Stimulated activated memory B cell treated with anti-CD40 and anti-IgM and Interleukin-4, amounts not matched to agents 10 μg/mL and 1 μg/mL and 100 μg/mL, for 72 hours (primary cell): ENCODE data around the gene CACNA2D3.

Source experiments
- ATAC-seq: fragments of 150-1000 bp; cut with Tn5 transposase; 2 replicates; pipeline ENCODE4 v1.10.0; 2021
- H3K27ac Mint-ChIP-seq: one replicate; pipeline ENCODE4 v1.8.0; 2022; ENCODE audit warnings: mild to moderate bottlenecking, mixed read lengths
- H3K27me3 Mint-ChIP-seq: one replicate; pipeline ENCODE4 v1.8.0; 2022; ENCODE audit warnings: mixed read lengths
- H3K36me3 Mint-ChIP-seq: one replicate; pipeline ENCODE4 v1.8.0; 2022; ENCODE audit warnings: mixed read lengths
- H3K4me1 Mint-ChIP-seq: one replicate; pipeline ENCODE4 v1.8.0; 2022; ENCODE audit warnings: mixed read lengths
- H3K4me3 Mint-ChIP-seq: one replicate; pipeline ENCODE4 v1.8.0; 2022; ENCODE audit warnings: mild to moderate bottlenecking, moderate library complexity, mixed read lengths
- H3K9me3 Mint-ChIP-seq: one replicate; pipeline ENCODE4 v1.8.0; 2022; ENCODE audit warnings: mixed read lengths

Gene CACNA2D3

GRCh38 chr3:54520060-54520459, 397.7 kb downstream of the CACNA2D3 start:
- ATAC-seq, result no peak
- no peaks in the 10 kb centered on the region for H3K4me1 Mint-ChIP-seq

GRCh38 chr3:54527521-54527920, 405.2 kb downstream of the CACNA2D3 start:
- no peaks in the 10 kb centered on the region for H3K27me3 Mint-ChIP-seq
- no peak overlapping the region for H3K27ac Mint-ChIP-seq
- no peak overlapping the region for H3K4me3 Mint-ChIP-seq
- ATAC-seq, result no peak
- H3K4me1 Mint-ChIP-seq, result no peaks in the 10 kb centered on the region
- peaks cover 27% of the 10 kb centered on the region for H3K9me3 Mint-ChIP-seq
- no peaks in the 10 kb centered on the region for H3K36me3 Mint-ChIP-seq

More at GRCh38 chr3:54520060-54520459, 397.7 kb downstream of the CACNA2D3 start:
- Mint-ChIP-seq H3K4me3 (no peak overlapping the region), H3K9me3 (peaks cover 19% of the 10 kb centered on the region), H3K27me3 (no peaks in the 10 kb centered on the region), H3K27ac (no peak overlapping the region), H3K36me3 (no peaks in the 10 kb centered on the region)

GRCh38 chr3:54527953-54528352, 405.6 kb downstream of the CACNA2D3 start:
- H3K27me3 Mint-ChIP-seq, result peaks cover 4% of the 10 kb centered on the region

GRCh38 chr3:54528668-54529067, 406.3 kb downstream of the CACNA2D3 start:
- Mint-ChIP-seq H3K9me3 (peaks cover 22% of the 10 kb centered on the region), H3K4me1 (no peaks in the 10 kb centered on the region), H3K27ac (no peak overlapping the region), H3K36me3 (no peaks in the 10 kb centered on the region), H3K4me3 (no peak overlapping the region), H3K27me3 (peaks cover 11% of the 10 kb centered on the region)
- ATAC-seq, result no peak

More at GRCh38 chr3:54527953-54528352, 405.6 kb downstream of the CACNA2D3 start:
- Mint-ChIP-seq H3K4me3 (no peak overlapping the region), H3K36me3 (no peaks in the 10 kb centered on the region), H3K9me3 (peaks cover 23% of the 10 kb centered on the region), H3K4me1 (no peaks in the 10 kb centered on the region), H3K27ac (no peak overlapping the region)
- no peak for ATAC-seq

GRCh38 chr3:54530091-54530490, 407.7 kb downstream of the CACNA2D3 start:
- Mint-ChIP-seq H3K4me1 (no peaks in the 10 kb centered on the region), H3K36me3 (no peaks in the 10 kb centered on the region), H3K27ac (no peak overlapping the region), H3K4me3 (no peak overlapping the region), H3K9me3 (peaks cover 13% of the 10 kb centered on the region), H3K27me3 (peaks cover 20% of the 10 kb centered on the region)
- no peak for ATAC-seq

GRCh38 chr3:54530944-54531343, 408.6 kb downstream of the CACNA2D3 start:
- Mint-ChIP-seq H3K27me3 (peaks cover 20% of the 10 kb centered on the region), H3K9me3 (peaks cover 10% of the 10 kb centered on the region), H3K27ac (no peak overlapping the region), H3K4me3 (no peak overlapping the region), H3K36me3 (no peaks in the 10 kb centered on the region), H3K4me1 (no peaks in the 10 kb centered on the region)
- ATAC-seq, result no peak

GRCh38 chr3:54531741-54532140, 409.4 kb downstream of the CACNA2D3 start:
- Mint-ChIP-seq H3K4me1 (no peaks in the 10 kb centered on the region), H3K4me3 (no peak overlapping the region), H3K36me3 (no peaks in the 10 kb centered on the region), H3K9me3 (peaks cover 7% of the 10 kb centered on the region), H3K27ac (no peak overlapping the region), H3K27me3 (peaks cover 20% of the 10 kb centered on the region)
- ATAC-seq, result no peak

- no peak for ATAC-seq
- Mint-ChIP-seq H3K9me3 (peaks cover 3% of the 10 kb centered on the region), H3K36me3 (no peaks in the 10 kb centered on the region), H3K27ac (no peak overlapping the region), H3K4me1 (no peaks in the 10 kb centered on the region), H3K4me3 (no peak overlapping the region), H3K27me3 (peaks cover 20% of the 10 kb centered on the region)
Observed at GRCh38 chr3:54533856-54534255, 411.5 kb downstream of the CACNA2D3 start.

GRCh38 chr3:54535619-54536018, 413.3 kb downstream of the CACNA2D3 start:
- Mint-ChIP-seq H3K9me3 (peaks cover 3% of the 10 kb centered on the region), H3K4me1 (no peaks in the 10 kb centered on the region), H3K36me3 (no peaks in the 10 kb centered on the region), H3K4me3 (no peak overlapping the region), H3K27ac (no peak overlapping the region), H3K27me3 (peaks cover 20% of the 10 kb centered on the region)
- ATAC-seq, result no peak

- H3K4me3 Mint-ChIP-seq, result no peak overlapping the region
Observed at GRCh38 chr3:54536450-54536849, 414.1 kb downstream of the CACNA2D3 start.

GRCh38 chr3:54537506-54537905, 415.2 kb downstream of the CACNA2D3 start:
- ATAC-seq, result no peak
- Mint-ChIP-seq H3K36me3 (no peaks in the 10 kb centered on the region), H3K9me3 (peaks cover 5% of the 10 kb centered on the region), H3K27ac (no peak overlapping the region), H3K4me1 (no peaks in the 10 kb centered on the region), H3K4me3 (no peak overlapping the region), H3K27me3 (peaks cover 20% of the 10 kb centered on the region)

More at GRCh38 chr3:54536450-54536849, 414.1 kb downstream of the CACNA2D3 start:
- ATAC-seq, result no peak
- Mint-ChIP-seq H3K36me3 (no peaks in the 10 kb centered on the region), H3K27me3 (peaks cover 20% of the 10 kb centered on the region), H3K9me3 (peaks cover 3% of the 10 kb centered on the region), H3K27ac (no peak overlapping the region), H3K4me1 (no peaks in the 10 kb centered on the region)

GRCh38 chr3:54538346-54538745, 416.0 kb downstream of the CACNA2D3 start:
- no peak overlapping the region for H3K27ac Mint-ChIP-seq
- H3K36me3 Mint-ChIP-seq, result no peaks in the 10 kb centered on the region
- H3K4me3 Mint-ChIP-seq, result no peak overlapping the region
- peaks cover 5% of the 10 kb centered on the region for H3K9me3 Mint-ChIP-seq
- peaks cover 12% of the 10 kb centered on the region for H3K27me3 Mint-ChIP-seq
- no peak for ATAC-seq
- no peaks in the 10 kb centered on the region for H3K4me1 Mint-ChIP-seq

- H3K27ac Mint-ChIP-seq, result no peak overlapping the region
- H3K4me1 Mint-ChIP-seq, result no peaks in the 10 kb centered on the region
- ATAC-seq, result no peak
- H3K4me3 Mint-ChIP-seq, result no peak overlapping the region
- peaks cover 2% of the 10 kb centered on the region for H3K9me3 Mint-ChIP-seq
- no peaks in the 10 kb centered on the region for H3K36me3 Mint-ChIP-seq
- no peaks in the 10 kb centered on the region for H3K27me3 Mint-ChIP-seq
Observed at GRCh38 chr3:54541369-54541768, 419.0 kb downstream of the CACNA2D3 start.

GRCh38 chr3:54543446-54543845, 421.1 kb downstream of the CACNA2D3 start:
- no peaks in the 10 kb centered on the region for H3K4me1 Mint-ChIP-seq
- no peak overlapping the region for H3K4me3 Mint-ChIP-seq
- ATAC-seq, result no peak
- no peaks in the 10 kb centered on the region for H3K27me3 Mint-ChIP-seq
- H3K9me3 Mint-ChIP-seq, result peaks cover 2% of the 10 kb centered on the region
- no peaks in the 10 kb centered on the region for H3K36me3 Mint-ChIP-seq
- no peak overlapping the region for H3K27ac Mint-ChIP-seq

- Mint-ChIP-seq H3K27me3 (no peaks in the 10 kb centered on the region), H3K4me1 (no peaks in the 10 kb centered on the region), H3K4me3 (no peak overlapping the region), H3K36me3 (no peaks in the 10 kb centered on the region), H3K9me3 (peaks cover 2% of the 10 kb centered on the region), H3K27ac (no peak overlapping the region)
- no peak for ATAC-seq
Observed at GRCh38 chr3:54547051-54547450, 424.7 kb downstream of the CACNA2D3 start.

- Mint-ChIP-seq H3K36me3 (no peaks in the 10 kb centered on the region), H3K27ac (no peak overlapping the region)
- no peak for ATAC-seq
Observed at GRCh38 chr3:54547846-54548245, 425.5 kb downstream of the CACNA2D3 start.

More at GRCh38 chr3:54547846-54548245, 425.5 kb downstream of the CACNA2D3 start:
- Mint-ChIP-seq H3K4me1 (no peaks in the 10 kb centered on the region), H3K4me3 (no peak overlapping the region), H3K27me3 (no peaks in the 10 kb centered on the region), H3K9me3 (peaks cover 2% of the 10 kb centered on the region)
